H1 (cell line): Measurements from ENCODE around the gene COLQ. TPM values are rescaled to one million over a fixed set of nuclear protein-coding genes. Genes with fewer than 3 reads are reported as not detected.

Source experiments
- CTCF ChIA-PET: fragments of 300-600 bp; sonication (Branson Sonifier 250); formaldehyde crosslinking; loops from one replicate; lab custom pipeline; 2021; ENCODE audit not compliant: partially characterized antibody; lab: Charles Lee
- POLR2A ChIA-PET: fragments of 300-600 bp; sonication (Branson Sonifier 250); formaldehyde crosslinking; loops from one replicate; lab custom pipeline; 2021; ENCODE audit warnings: inconsistent platforms; ENCODE audit not compliant: partially characterized antibody; lab: Charles Lee
- DNase-seq, 2 experiments: peaks; one replicate each; pipeline versions ENCODE4 v3.0.0 to v3.0.0-alpha.2; 2010 to 2022; ENCODE audit warnings: low spot score in 2 of 2, low read depth in 1 of 2, mixed read lengths in 1 of 2
- FAIRE-seq: peaks from 2 replicates; lab custom pipeline; 2011; peaks lifted over from hg19 to GRCh38; lab: Jason Lieb, UNC
- H2AFZ ChIP-seq: 2 replicates; pipeline ENCODE4 v1.8.1; 2012; ENCODE audit warnings: low read length, inconsistent platforms
- H2AK5ac ChIP-seq: 2 replicates; pipeline ENCODE4 v1.6.1; 2013; ENCODE audit warnings: low read depth, low read length
- H2BK120ac ChIP-seq: replicated peaks from 2 replicates; pipeline ENCODE3; 2013; ENCODE audit warnings: low read depth, low read length, inconsistent platforms
- H2BK12ac ChIP-seq: 2 replicates; pipeline ENCODE4 v1.6.1; 2013; ENCODE audit warnings: low read depth, low read length
- H2BK15ac ChIP-seq: 2 replicates; pipeline ENCODE4 v1.6.1; 2013; ENCODE audit warnings: low read length
- H2BK20ac ChIP-seq: 2 replicates; pipeline ENCODE4 v1.6.1; 2013; ENCODE audit warnings: low read length
- H2BK5ac ChIP-seq: 2 replicates; pipeline ENCODE4 v1.6.1; 2013; ENCODE audit warnings: low read depth, low read length
- H3K14ac ChIP-seq: 2 replicates; pipeline ENCODE4 v1.6.1; 2013; ENCODE audit warnings: inconsistent platforms; ENCODE audit not compliant: insufficient read length
- H3K18ac ChIP-seq: 2 replicates; pipeline ENCODE4 v1.6.1; 2013; ENCODE audit warnings: low read length; ENCODE audit errors: extremely low read depth
- H3K23ac ChIP-seq: 2 replicates; pipeline ENCODE4 v1.6.1; 2013; ENCODE audit warnings: inconsistent platforms; ENCODE audit not compliant: insufficient read length
- H3K23me2 ChIP-seq: 2 replicates; pipeline ENCODE4 v1.6.1; 2013; ENCODE audit warnings: low read depth, low read length
- H3K27ac ChIP-seq: 2 replicates; pipeline ENCODE4 v1.6.1; 2011; ENCODE audit warnings: low read depth, low read length, inconsistent platforms
- H3K27me3 ChIP-seq, 4 experiments: replicated peaks in 1 of 4; 1 replicate in 1 of 4; 2 replicates in 3 of 4; pipeline versions ENCODE4 v1.6.1 to v1.8.1; 2011 to 2013; ENCODE audit warnings: low read length in 3 of 4, mild to moderate bottlenecking in 3 of 4, inconsistent platforms in 2 of 4, mixed read lengths in 2 of 4, moderate library complexity in 1 of 4; ENCODE audit not compliant: control insufficient read depth in 3 of 4, insufficient read depth in 3 of 4; ENCODE audit errors: extremely low read depth in 1 of 4
- H3K36me3 ChIP-seq, 4 experiments: 2 replicates each; pipeline versions ENCODE4 v1.6.1 to v1.8.1; 2011 to 2013; ENCODE audit warnings: mild to moderate bottlenecking in 4 of 4, low read length in 3 of 4, moderate library complexity in 2 of 4, control low read depth in 1 of 4, inconsistent platforms in 1 of 4; ENCODE audit not compliant: insufficient read depth in 4 of 4, control insufficient read depth in 2 of 4
- H3K4ac ChIP-seq: replicated peaks from 2 replicates; pipeline ENCODE3; 2013; ENCODE audit warnings: low read length, low read depth, mixed read lengths, inconsistent platforms; ENCODE audit not compliant: insufficient read length
- H3K4me1 ChIP-seq, 4 experiments: replicated peaks in 1 of 4; 1 replicate in 1 of 4; 2 replicates in 3 of 4; pipeline versions ENCODE4 v1.6.1 to v1.8.1; 2011 to 2013; ENCODE audit warnings: low read length in 3 of 4, inconsistent platforms in 2 of 4, mixed read lengths in 1 of 4; ENCODE audit not compliant: insufficient read depth in 4 of 4, control insufficient read depth in 3 of 4
- H3K4me2 ChIP-seq, 2 experiments: 2 replicates each; pipeline versions ENCODE4 v1.6.1 to v1.8.1; 2011 to 2013; ENCODE audit warnings: low read depth in 2 of 2, low read length in 2 of 2, control low read depth in 1 of 2, inconsistent platforms in 1 of 2, mild to moderate bottlenecking in 1 of 2; ENCODE audit not compliant: insufficient read depth in 1 of 2
- H3K4me3 ChIP-seq, 4 experiments: fragments of 200-600, 300-600 bp in 1 of 4; sonication (generic), shearing (Covaris generic), sonication (Bioruptor Twin) in 1 of 4; 2 replicates each; pipeline versions ENCODE4 v1.5.1 to v1.8.1; 2011 to 2016; ENCODE audit warnings: low read length in 4 of 4, low read depth in 3 of 4, control low read depth in 2 of 4, inconsistent platforms in 2 of 4, mild to moderate bottlenecking in 2 of 4, mixed read lengths in 1 of 4, moderate library complexity in 1 of 4; ENCODE audit not compliant: insufficient read depth in 2 of 4; ENCODE audit errors: extremely low read depth in 1 of 4
- H3K56ac ChIP-seq: replicated peaks from 2 replicates; pipeline ENCODE3; 2013; ENCODE audit warnings: low read depth, mild to moderate bottlenecking, mixed read lengths, low read length, inconsistent platforms; ENCODE audit not compliant: insufficient read length
- H3K79me1 ChIP-seq: 2 replicates; pipeline ENCODE4 v1.6.1; 2013; ENCODE audit warnings: low read depth, low read length, control low read depth
- H3K79me2 ChIP-seq, 2 experiments: 2 replicates each; pipeline versions ENCODE4 v1.6.1 to v1.8.1; 2012 to 2013; ENCODE audit warnings: low read length in 2 of 2, mild to moderate bottlenecking in 2 of 2, inconsistent platforms in 1 of 2; ENCODE audit not compliant: insufficient read depth in 2 of 2, control insufficient read depth in 1 of 2
- H3K9ac ChIP-seq, 4 experiments: replicated peaks in 1 of 4; 1 replicate in 1 of 4; 2 replicates in 3 of 4; pipeline versions ENCODE4 v1.6.1 to v1.8.1; 2011 to 2013; ENCODE audit warnings: low read depth in 3 of 4, low read length in 3 of 4, control low read depth in 2 of 4, mild to moderate bottlenecking in 2 of 4, moderate library complexity in 2 of 4, inconsistent platforms in 1 of 4; ENCODE audit errors: extremely low read depth in 1 of 4
- H3K9me3 ChIP-seq, 2 experiments: 2 replicates each; pipeline versions ENCODE4 v1.6.1 to v1.8.1; 2012 to 2013; ENCODE audit warnings: mild to moderate bottlenecking in 2 of 2, moderate library complexity in 2 of 2, control low read depth in 1 of 2, inconsistent platforms in 1 of 2, low read depth in 1 of 2, low read length in 1 of 2, mixed read lengths in 1 of 2; ENCODE audit not compliant: insufficient read depth in 2 of 2
- H4K20me1 ChIP-seq, 2 experiments: replicated peaks in 1 of 2; 2 replicates each; pipeline versions ENCODE3 to v1.8.1; 2011 to 2013; ENCODE audit warnings: inconsistent platforms in 2 of 2, low read length in 2 of 2, mild to moderate bottlenecking in 1 of 2; ENCODE audit not compliant: insufficient read depth in 2 of 2, control insufficient read depth in 1 of 2
- H4K5ac ChIP-seq: 2 replicates; pipeline ENCODE4 v1.6.1; 2013; ENCODE audit warnings: low read length, low read depth, mixed read lengths, inconsistent platforms; ENCODE audit not compliant: insufficient read length
- H4K8ac ChIP-seq: 2 replicates; pipeline ENCODE4 v1.8.0; 2013; ENCODE audit warnings: mild to moderate bottlenecking, moderate library complexity, low read length, inconsistent platforms; ENCODE audit not compliant: insufficient read depth; ENCODE audit errors: extremely low read depth
- H4K91ac ChIP-seq: replicated peaks from 2 replicates; pipeline ENCODE3; 2013; ENCODE audit warnings: low read length, mixed read lengths, inconsistent platforms; ENCODE audit not compliant: insufficient read length
- BACH1 ChIP-seq: IDR thresholded peaks from 2 replicates; pipeline ENCODE4 v1.6.1; 2012; ENCODE audit warnings: low read length, improper control_type of control experiment
- CBX8 ChIP-seq: fragments of 300-800, 300-1000 bp; sonication (generic); IDR thresholded peaks from 2 replicates; pipeline ENCODE4 v1.7.1; 2016; ENCODE audit warnings: low read depth, low read length, borderline replicate concordance
- EGR1 ChIP-seq: IDR thresholded peaks from 2 replicates; pipeline ENCODE4 v1.6.1; 2011; ENCODE audit warnings: low read depth, low read length, borderline replicate concordance
- RAD21 ChIP-seq, 2 experiments: IDR thresholded peaks in 1 of 2; conservative IDR thresholded peaks in 1 of 2; 2 replicates each; pipeline ENCODE4 v1.6.1; 2011; ENCODE audit warnings: low read depth in 2 of 2, low read length in 2 of 2, improper control_type of control experiment in 1 of 2, inconsistent platforms in 1 of 2, mild to moderate bottlenecking in 1 of 2, moderate library complexity in 1 of 2
- RBBP5 ChIP-seq: IDR thresholded peaks from 2 replicates; pipeline ENCODE4 v1.7.1; 2012; ENCODE audit warnings: low read depth, mild to moderate bottlenecking, inconsistent platforms, low read length, moderate library complexity, borderline replicate concordance
- RFX5 ChIP-seq: IDR thresholded peaks from 2 replicates; pipeline ENCODE4 v1.6.1; 2011; ENCODE audit warnings: low read depth, low read length, improper control_type of control experiment, borderline replicate concordance
- SIRT6 ChIP-seq: IDR thresholded peaks from one replicate; pipeline ENCODE4 v1.7.1; 2012; ENCODE audit warnings: low read length, inconsistent platforms
- SUZ12 ChIP-seq: fragments of 200-600 bp; sonication (generic); IDR thresholded peaks from 2 replicates; pipeline ENCODE4 v1.6.1; 2012; ENCODE audit warnings: mild to moderate bottlenecking, inconsistent platforms, low read length, moderate library complexity, mixed read lengths
- YY1 ChIP-seq: IDR thresholded peaks from 2 replicates; pipeline ENCODE4 v1.6.1; 2011; ENCODE audit warnings: low read depth, mild to moderate bottlenecking, low read length
- WGBS, 2 experiments: shearing (Covaris generic) in 1 of 2; methylation state at CpG; one replicate each; pipeline versions ENCODE4 v1.1.6 to v1.1.7; 2013 to 2015; ENCODE audit warnings: low lambda C conversion rate in 2 of 2, mixed read lengths in 2 of 2, inconsistent platforms in 1 of 2, low coverage in 1 of 2, missing lambda C conversion rate in 1 of 2; ENCODE audit not compliant: insufficient replicate concordance in 2 of 2, insufficient coverage in 1 of 2, insufficient read length in 1 of 2; ENCODE audit errors: extremely low coverage in 1 of 2, missing lambda C conversion rate in 1 of 2; 5-methylcytosine and 5-hydroxymethylcytosine counted together
- polyA plus RNA-seq, 7 experiments: library from polyadenylated mRNA; depleted of rRNA in 3 of 7; stranded (reverse) in 5 of 7; unstranded in 2 of 7; fragments of >200 nt in 5 of 7; fragments of 200-250 nt in 2 of 7; gene quantifications; 1 replicate in 5 of 7; 2 replicates in 1 of 7; 4 replicates in 1 of 7; pipeline versions ENCODE4 v1.2.1 to v1.2.3, GENCODE V29; 2011 to 2013; ENCODE audit warnings: missing spikeins in 2 of 7, mixed read lengths in 2 of 7
- total RNA-seq: library from RNA; stranded (reverse); fragmentation: NEBNext Ultra II Directional; extraction: Animal tissue kit (Norgen Biotek cat#: 25700); gene quantifications from 2 replicates; pipeline ENCODE4 v1.2.1, GENCODE V29; 2021
- TF ChIP-seq, protein P1 (sequence below): IDR thresholded peaks from 2 replicates; pipeline ENCODE4 v1.6.1; 2011; ENCODE audit warnings: low read length, improper control_type of control experiment
- TF ChIP-seq, protein P2 (sequence below): IDR thresholded peaks from 2 replicates; pipeline ENCODE4 v1.6.1; 2012; ENCODE audit warnings: low read length, inconsistent platforms

Gene COLQ
- total and polyA plus RNA-seq, 2 of the 8 experiments (the other 6 are each of a cell fraction or from before 2014, with no cell fraction given) = 1.5 to 1.9 TPM

DNA sequence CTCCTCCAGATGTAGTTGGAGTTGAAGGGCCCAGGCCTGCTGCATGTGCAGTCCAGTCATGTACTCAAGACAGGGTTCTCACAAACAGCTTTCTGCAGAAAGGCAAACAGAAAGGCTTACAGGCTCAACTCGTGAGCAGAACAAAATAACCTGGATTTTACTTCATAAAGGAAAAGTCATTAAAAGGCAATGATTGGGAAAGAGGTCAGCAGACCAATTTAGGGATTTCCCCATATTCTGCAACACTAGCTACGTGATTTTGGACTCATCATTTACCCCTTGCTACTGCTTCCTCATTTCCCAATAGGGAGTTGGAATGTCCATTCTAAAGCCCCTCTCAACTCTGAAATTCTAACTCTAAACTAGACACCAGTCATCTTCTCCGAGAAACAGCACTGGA is 112.3 kb downstream of the COLQ start:
- Histone ChIP-seq H2AFZ (no peak overlapping the region), H3K14ac (no peak overlapping the region), H3K36me3 (peaks cover 2 to 27% (median 12%) of the 10 kb centered on the region in 4 experiments; a peak in 7 of 8 replicates), H2BK5ac (no peak overlapping the region), H3K23me2 (no peaks in the 10 kb centered on the region), H3K4me2 (no peak overlapping the region), H2AK5ac (no peak overlapping the region), H4K8ac (no peak overlapping the region), H2BK15ac (no peak overlapping the region), H3K56ac (no peak overlapping the region), H3K4me1 (no peaks in the 10 kb centered on the region), H3K4ac (no peak overlapping the region), H3K27ac (no peak overlapping the region), H4K91ac (no peak overlapping the region), H3K9ac (no peak overlapping the region), H2BK120ac (no peak overlapping the region), H4K5ac (no peak overlapping the region), H3K79me1 (no peaks in the 10 kb centered on the region), H4K20me1 (no peaks in the 10 kb centered on the region), H3K4me3 (no peak overlapping the region), H3K18ac (no peak overlapping the region), H2BK20ac (no peak overlapping the region), H3K9me3 (no peaks in the 10 kb centered on the region), H3K27me3 (no peaks in the 10 kb centered on the region), H3K23ac (no peak overlapping the region), H3K79me2 (no peaks in the 10 kb centered on the region), H2BK12ac (no peak overlapping the region)
- 93% methylated on average over 3 of the region's 3 CpGs; no CpG with 5 or more reads in 1 of the 2 experiments for WGBS, 2 experiments
- DNase-seq (no peak), FAIRE-seq (no peak)
- ChIA-PET CTCF (interaction anchor here (0.6 to 8.1 kb wide), 3 partner anchors 60 to 303 kb away, joined by 3 to 227 read pairs (median 4); no protein-coding TSS in a partner anchor), POLR2A (interaction anchor here (0.6 to 1.2 kb wide), 2 partner anchors 10 to 23 kb away, joined by 3 to 4 read pairs; no protein-coding TSS in a partner anchor)
- TF ChIP-seq SUZ12 (no peak), RBBP5 (no peak), SIRT6 (no peak), EGR1 (no peak), CBX8 (no peak), YY1 (no peak), RFX5 (no peak), RAD21 (IDR thresholded peaks at IDR 0.05 in 1 of 2, conservative IDR thresholded peaks at IDR 0.05 in 1 of 2; ENCODE audit: low read depth in 2 of 2, low read length in 2 of 2) (no peak), BACH1 (no peak)
- TF ChIP-seq, protein P1, sequence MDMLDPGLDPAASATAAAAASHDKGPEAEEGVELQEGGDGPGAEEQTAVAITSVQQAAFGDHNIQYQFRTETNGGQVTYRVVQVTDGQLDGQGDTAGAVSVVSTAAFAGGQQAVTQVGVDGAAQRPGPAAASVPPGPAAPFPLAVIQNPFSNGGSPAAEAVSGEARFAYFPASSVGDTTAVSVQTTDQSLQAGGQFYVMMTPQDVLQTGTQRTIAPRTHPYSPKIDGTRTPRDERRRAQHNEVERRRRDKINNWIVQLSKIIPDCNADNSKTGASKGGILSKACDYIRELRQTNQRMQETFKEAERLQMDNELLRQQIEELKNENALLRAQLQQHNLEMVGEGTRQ = no peak
- TF ChIP-seq, protein P2, sequence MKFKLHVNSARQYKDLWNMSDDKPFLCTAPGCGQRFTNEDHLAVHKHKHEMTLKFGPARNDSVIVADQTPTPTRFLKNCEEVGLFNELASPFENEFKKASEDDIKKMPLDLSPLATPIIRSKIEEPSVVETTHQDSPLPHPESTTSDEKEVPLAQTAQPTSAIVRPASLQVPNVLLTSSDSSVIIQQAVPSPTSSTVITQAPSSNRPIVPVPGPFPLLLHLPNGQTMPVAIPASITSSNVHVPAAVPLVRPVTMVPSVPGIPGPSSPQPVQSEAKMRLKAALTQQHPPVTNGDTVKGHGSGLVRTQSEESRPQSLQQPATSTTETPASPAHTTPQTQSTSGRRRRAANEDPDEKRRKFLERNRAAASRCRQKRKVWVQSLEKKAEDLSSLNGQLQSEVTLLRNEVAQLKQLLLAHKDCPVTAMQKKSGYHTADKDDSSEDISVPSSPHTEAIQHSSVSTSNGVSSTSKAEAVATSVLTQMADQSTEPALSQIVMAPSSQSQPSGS = no peak
